Transverse colon (tissue), 4 donors: ENCODE data around the gene PLCB1. TPM values are rescaled to one million over a fixed set of nuclear protein-coding genes. Genes with fewer than 3 reads are reported as not detected.

Source experiments
- DNase-seq: peaks from one replicate; pipeline ENCODE4 v3.0.0-alpha.2; 2019
- H3K27ac ChIP-seq, 4 donors: fragments of 200-600 bp; sonication (generic); 2 replicates each; pipeline ENCODE4 v1.5.1; 2016 to 2018; ENCODE audit warnings: inconsistent platforms in 4 of 4
- H3K27me3 ChIP-seq: fragments of 200-600 bp; sonication (generic); 2 replicates; pipeline ENCODE4 v1.5.1; 2017; ENCODE audit warnings: inconsistent platforms
- H3K36me3 ChIP-seq, 4 donors: fragments of 200-600 bp; sonication (generic); 2 replicates each; pipeline ENCODE4 v1.5.1; 2017 to 2019; ENCODE audit warnings: inconsistent platforms in 4 of 4
- H3K4me1 ChIP-seq, 4 donors: fragments of 200-600 bp; sonication (generic); 2 replicates each; pipeline ENCODE4 v1.5.1; 2017 to 2020; ENCODE audit warnings: inconsistent platforms in 4 of 4
- H3K4me3 ChIP-seq, 4 donors: fragments of 200-600 bp; sonication (generic); 1 replicate in 1 of 4; 2 replicates in 3 of 4; pipeline versions ENCODE4 v1.5.1 to v1.6.1; 2017 to 2019; ENCODE audit warnings: inconsistent platforms in 4 of 4
- H3K9me3 ChIP-seq, 2 donors: fragments of 200-600 bp; sonication (generic); 2 replicates each; pipeline ENCODE4 v1.5.1; 2017 to 2019; ENCODE audit warnings: inconsistent platforms in 2 of 2
- EP300 ChIP-seq: sonication (generic); formaldehyde crosslinking; IDR thresholded peaks from one replicate; pipeline ENCODE4 v1.6.1; 2017; ENCODE audit warnings: antibody characterized with exemption, low read depth
- POLR2A ChIP-seq: fragments of 450-650 bp; IDR thresholded peaks from one replicate; pipeline ENCODE4 v1.6.1; 2016; ENCODE audit warnings: antibody characterized with exemption, mild to moderate bottlenecking, moderate library complexity
- POLR2AphosphoS5 ChIP-seq, 3 donors: sonication (generic); formaldehyde crosslinking; IDR thresholded peaks; one replicate each; pipeline ENCODE4 v1.6.1; 2016; ENCODE audit warnings: antibody characterized with exemption in 3 of 3
- WGBS, 2 donors: methylation state at CpG; one replicate each; pipeline ENCODE4 v1.1.5; 2018; ENCODE audit warnings: low coverage in 1 of 2; 5-methylcytosine and 5-hydroxymethylcytosine counted together
- in situ Hi-C, 4 donors: fragments of 200-750 bp; cut with MboI; loops; one replicate each; pipeline versions ENCODE4 v1.15.0 to v1.15.1; 2017; ENCODE audit warnings: low sequenced_read_pairs in 3 of 4, low pct_ligation_motif_present in 1 of 4, low pct_unique_long_range_greater_than_20kb in 1 of 4
- intact Hi-C: fragments of 100-400 bp; cut with DNase I; formaldehyde crosslinking; loops from one replicate; pipeline ENCODE4 v1.15.1; 2023; ENCODE audit warnings: low total_unique reads
- total RNA-seq, 4 donors: library from RNA; depleted of rRNA; stranded (reverse); fragments of >200 nt; gene quantifications; one replicate each; pipeline ENCODE4 v1.1.0, GENCODE V29; 2016
- TF ChIP-seq, protein P1 (sequence below), 5 experiments: fragments of 200-600 bp in 3 of 5; fragments of 450-650 bp in 2 of 5; sonication (generic) in 3 of 5; IDR thresholded peaks; 1 replicate in 2 of 5; 2 replicates in 3 of 5; pipeline ENCODE4 v1.5.1; 2016 to 2017; ENCODE audit warnings: antibody characterized with exemption in 5 of 5, inconsistent platforms in 3 of 5, mild to moderate bottlenecking in 2 of 5, moderate library complexity in 1 of 5

PLCB1 gene
- total RNA-seq, 4 donors from 2014 or later, result 13.1 to 18.6 (median 15.8) TPM

DNA sequence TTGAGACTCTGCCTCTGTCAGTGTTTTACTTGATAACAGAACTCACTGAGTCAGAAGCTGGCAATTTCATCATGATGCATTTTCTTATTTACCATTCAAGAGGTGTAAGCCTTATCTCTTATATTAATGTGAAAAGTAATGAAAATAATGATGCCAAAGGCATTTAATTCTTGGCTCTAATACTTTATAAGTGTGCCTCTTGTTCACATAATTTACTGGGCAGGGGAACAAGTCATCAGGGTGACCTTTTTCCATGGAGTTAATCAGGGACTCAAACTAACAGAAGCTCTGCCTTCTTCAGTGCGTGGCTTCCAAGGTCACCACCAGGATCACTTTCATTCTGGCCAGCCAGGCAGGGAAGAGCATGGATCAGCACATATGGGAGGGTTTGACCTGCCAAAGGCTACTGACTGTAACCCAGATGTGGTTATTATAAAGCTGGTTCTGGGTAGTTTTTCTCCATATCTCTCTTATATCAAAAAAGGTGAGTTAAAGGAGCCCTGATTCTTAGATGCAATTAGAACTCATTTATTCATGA lies 5.2 kb upstream of the PLCB1 start:
- no peak for TF ChIP-seq POLR2AphosphoS5 (IDR thresholded peaks at IDR 0.05)
- no peak for TF ChIP-seq EP300
- TF ChIP-seq POLR2A, result no peak
- Histone ChIP-seq H3K27ac (no peak overlapping the region), H3K36me3 (no peaks in the 10 kb centered on the region), H3K27me3 (peaks cover 16% of the 10 kb centered on the region), H3K4me1 (peaks cover 0 to 18% (median 5%) of the 10 kb centered on the region in 4 donors), H3K4me3 (no peak overlapping the region), H3K9me3 (no peaks in the 10 kb centered on the region)
- intact Hi-C loops (no loop called here), in situ Hi-C loops (loop anchor here in 3 of 4 donors (25.0 kb wide), 3 partner anchors 185 to 585 kb away; no protein-coding TSS in a partner anchor)
- 38 to 40% methylated on average over 1 of the region's 1 CpG for WGBS, 2 donors
- DNase-seq, result no peak

DNA sequence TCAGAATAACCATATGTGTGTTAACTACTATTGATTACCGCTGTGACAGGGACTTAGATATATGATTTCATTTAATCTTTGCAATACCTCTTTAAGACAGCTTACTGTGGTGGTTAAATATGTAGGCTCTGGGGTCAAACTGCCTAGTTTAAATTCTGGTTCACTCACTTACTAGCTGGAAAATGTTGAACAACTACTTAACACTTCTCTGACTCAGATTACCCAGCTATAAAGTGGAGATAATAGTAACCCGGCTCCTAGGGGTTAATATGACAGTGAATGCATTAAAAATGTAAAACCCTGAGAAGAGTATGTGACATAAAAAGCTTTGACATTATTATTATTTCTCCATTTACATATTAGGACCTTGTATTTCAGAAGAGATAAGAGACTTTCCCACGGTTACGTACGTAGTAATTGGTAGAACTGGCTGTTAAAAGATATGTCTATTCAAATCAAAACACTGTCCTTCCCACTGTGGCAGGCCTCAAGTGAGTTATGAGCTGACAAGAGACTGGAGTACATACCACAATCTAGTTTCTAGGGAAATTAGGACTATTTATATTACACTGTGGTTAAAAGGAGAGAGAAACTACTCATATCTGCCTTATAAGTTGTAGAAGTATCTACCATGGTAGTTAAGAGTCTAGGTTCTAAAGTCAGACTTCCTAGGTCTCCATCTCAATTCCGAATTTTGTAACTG lies 4.4 kb upstream of the PLCB1 start:
- Histone ChIP-seq H3K27me3 (peaks cover 23% of the 10 kb centered on the region), H3K4me1 (peaks cover 0 to 18% (median 5%) of the 10 kb centered on the region in 4 donors), H3K36me3 (no peaks in the 10 kb centered on the region), H3K9me3 (no peaks in the 10 kb centered on the region), H3K27ac (peak overlapping the region in 1 of 4 donors; percentile 50), H3K4me3 (no peak overlapping the region)
- no peak for TF ChIP-seq POLR2AphosphoS5 (IDR thresholded peaks at IDR 0.05)
- WGBS, 2 donors, result 65 to 69% methylated on average over 6 of the region's 6 CpGs
- intact Hi-C loops (no loop called here), in situ Hi-C loops (loop anchor here in 3 of 4 donors (25.0 kb wide), 3 partner anchors 185 to 585 kb away; no protein-coding TSS in a partner anchor)
- DNase-seq, result no peak

DNA sequence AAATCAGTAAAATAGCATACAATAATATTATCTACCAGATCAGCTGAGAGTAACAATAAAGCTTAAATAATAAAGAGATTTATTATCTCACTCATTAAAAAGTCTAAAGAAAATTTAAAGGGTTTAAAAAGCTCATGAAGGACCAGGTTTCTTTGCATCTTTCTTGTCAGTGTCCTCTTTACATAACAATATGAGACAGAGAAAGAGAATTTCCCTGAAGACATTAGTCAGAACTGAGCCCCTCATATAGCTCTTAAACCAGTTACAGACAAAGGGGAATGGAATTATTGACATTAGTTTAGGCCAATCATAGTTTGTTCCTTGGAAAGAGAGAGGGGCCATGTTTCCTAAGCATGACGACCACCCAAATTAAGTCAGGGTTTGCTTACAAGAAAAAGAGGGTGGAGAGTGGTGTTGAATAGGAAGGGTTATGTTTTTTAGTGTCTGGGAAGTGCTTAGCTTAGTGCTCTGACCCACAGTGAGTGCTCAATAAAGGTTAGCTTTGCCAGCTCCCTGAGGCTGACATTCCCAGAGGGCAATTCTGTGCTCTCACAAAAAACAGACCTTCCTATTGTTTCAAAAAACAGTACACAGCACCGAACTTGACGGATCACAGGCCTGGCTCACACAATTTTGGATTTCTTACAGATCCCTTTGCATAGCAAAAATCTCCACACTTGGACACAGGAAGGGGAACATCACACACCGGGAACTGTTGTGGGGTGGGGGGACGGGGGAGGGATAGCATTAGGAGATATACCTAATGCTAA lies 3.6 kb upstream of the PLCB1 start:
- intact Hi-C loops (no loop called here), in situ Hi-C loops (loop anchor here in 3 of 4 donors (25.0 kb wide), 3 partner anchors 184 to 584 kb away; no protein-coding TSS in a partner anchor)
- H3K36me3 ChIP-seq, result no peaks in the 10 kb centered on the region
- WGBS, 2 donors, result 48 to 52% methylated on average over 5 of the region's 5 CpGs
- H3K27ac ChIP-seq, result peak overlapping the region; percentile 16 to 50 (median 38)
- peaks cover 30% of the 10 kb centered on the region for H3K27me3 ChIP-seq
- no peak overlapping the region for H3K4me3 ChIP-seq
- H3K4me1 ChIP-seq, result peaks cover 0 to 22% (median 5%) of the 10 kb centered on the region in 4 donors
- TF ChIP-seq POLR2AphosphoS5 (IDR thresholded peaks at IDR 0.05) (peak; percentile 32 to 74 (median 60)), POLR2A (no peak)
- DNase-seq, result no peak
- H3K9me3 ChIP-seq, result no peaks in the 10 kb centered on the region

DNA sequence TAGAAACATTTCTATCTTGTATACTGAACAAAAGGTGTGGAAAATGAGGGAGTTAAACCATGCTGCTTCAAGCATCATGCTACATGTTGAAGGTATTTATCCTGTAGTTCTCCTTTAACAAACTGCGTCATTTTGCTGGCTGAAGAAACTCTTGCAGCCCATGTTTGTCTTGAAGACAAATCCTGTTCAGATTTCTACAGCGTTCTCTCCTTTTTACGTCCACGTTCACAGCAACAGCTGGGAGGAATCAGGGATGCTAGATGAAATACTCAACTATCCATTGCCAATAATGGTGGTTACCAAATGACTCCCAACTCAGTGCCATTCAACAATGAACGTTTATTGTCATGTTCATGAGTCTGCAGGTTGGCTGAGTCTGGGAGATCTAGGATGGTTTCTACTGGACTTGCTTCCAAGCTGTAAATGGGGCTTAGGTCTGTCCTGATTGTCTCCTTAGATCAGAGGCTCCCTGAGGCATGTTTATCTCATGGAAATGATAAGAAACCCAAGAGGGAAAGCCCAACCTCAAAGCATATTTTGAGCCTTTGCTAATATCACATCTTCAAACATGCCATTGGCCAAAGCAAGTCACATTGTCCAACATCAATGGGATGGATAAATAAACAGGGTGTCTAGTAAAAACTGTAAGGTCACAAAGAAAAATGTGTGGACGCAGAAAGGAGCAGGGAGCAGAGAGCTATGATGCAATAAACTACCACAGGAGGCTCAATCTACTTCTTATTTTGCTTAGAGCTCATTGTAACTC lies 2.7 kb upstream of the PLCB1 start:
- no peaks in the 10 kb centered on the region for H3K36me3 ChIP-seq
- intact Hi-C loops, result no loop called here
- no peaks in the 10 kb centered on the region for H3K9me3 ChIP-seq
- no peak overlapping the region for H3K4me3 ChIP-seq
- H3K4me1 ChIP-seq, result peaks cover 0 to 27% (median 5%) of the 10 kb centered on the region in 4 donors
- TF ChIP-seq POLR2A (no peak), EP300 (no peak), POLR2AphosphoS5 (IDR thresholded peaks at IDR 0.05) (no peak)
- TF ChIP-seq, protein P1, sequence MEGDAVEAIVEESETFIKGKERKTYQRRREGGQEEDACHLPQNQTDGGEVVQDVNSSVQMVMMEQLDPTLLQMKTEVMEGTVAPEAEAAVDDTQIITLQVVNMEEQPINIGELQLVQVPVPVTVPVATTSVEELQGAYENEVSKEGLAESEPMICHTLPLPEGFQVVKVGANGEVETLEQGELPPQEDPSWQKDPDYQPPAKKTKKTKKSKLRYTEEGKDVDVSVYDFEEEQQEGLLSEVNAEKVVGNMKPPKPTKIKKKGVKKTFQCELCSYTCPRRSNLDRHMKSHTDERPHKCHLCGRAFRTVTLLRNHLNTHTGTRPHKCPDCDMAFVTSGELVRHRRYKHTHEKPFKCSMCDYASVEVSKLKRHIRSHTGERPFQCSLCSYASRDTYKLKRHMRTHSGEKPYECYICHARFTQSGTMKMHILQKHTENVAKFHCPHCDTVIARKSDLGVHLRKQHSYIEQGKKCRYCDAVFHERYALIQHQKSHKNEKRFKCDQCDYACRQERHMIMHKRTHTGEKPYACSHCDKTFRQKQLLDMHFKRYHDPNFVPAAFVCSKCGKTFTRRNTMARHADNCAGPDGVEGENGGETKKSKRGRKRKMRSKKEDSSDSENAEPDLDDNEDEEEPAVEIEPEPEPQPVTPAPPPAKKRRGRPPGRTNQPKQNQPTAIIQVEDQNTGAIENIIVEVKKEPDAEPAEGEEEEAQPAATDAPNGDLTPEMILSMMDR (IDR thresholded peaks at IDR 0.05), result no peak
- H3K27ac ChIP-seq, result peak overlapping the region in 2 of 4 donors; percentile 41 to 50
- H3K27me3 ChIP-seq, result peaks cover 35% of the 10 kb centered on the region
- WGBS, 2 donors, result 58 to 60% methylated on average over 5 to 6 of the region's 6 CpGs
- in situ Hi-C loops, result loop anchor here in 3 of 4 donors (25.0 kb wide), 3 partner anchors 183 to 583 kb away; no protein-coding TSS in a partner anchor
- DNase-seq, result no peak
